Lower leg skin (tissue), 4 donors: ENCODE measurements around the gene WDR55. TPM values are rescaled to one million over a fixed set of nuclear protein-coding genes. Genes with fewer than 3 reads are reported as not detected.
"Not testable (repeated sequence)": the region's sequence is repeated elsewhere in the genome, so short reads cannot be mapped to it uniquely, and the experiment has no call there.

Experiments used
- DNase-seq, 2 donors: peaks; one replicate each; pipeline ENCODE4 v3.0.0-alpha.2; 2019; ENCODE audit warnings: low spot score in 2 of 2
- H3K4me3 ChIP-seq: fragments of 200-600 bp; sonication (generic); 2 replicates; pipeline ENCODE4 v1.5.1; 2017; ENCODE audit warnings: mild to moderate bottlenecking, low read depth; ENCODE audit not compliant: poor library complexity, severe bottlenecking
- CTCF ChIP-seq, 3 donors: fragments of 450-650 bp; IDR thresholded peaks; one replicate each; pipeline ENCODE4 v1.5.1; 2016; ENCODE audit warnings: antibody characterized with exemption in 3 of 3, mild to moderate bottlenecking in 3 of 3, moderate library complexity in 2 of 3
- POLR2A ChIP-seq, 2 donors: fragments of 450-650 bp; IDR thresholded peaks; one replicate each; pipeline ENCODE4 v1.6.1; 2016 to 2017; ENCODE audit warnings: antibody characterized with exemption in 2 of 2, mild to moderate bottlenecking in 1 of 2, moderate library complexity in 1 of 2
- WGBS, 2 donors: methylation state at CpG; one replicate each; pipeline ENCODE4 v1.1.5; 2018; 5-methylcytosine and 5-hydroxymethylcytosine counted together
- intact Hi-C: fragments of 100-400 bp; cut with DNase I; formaldehyde crosslinking; loops from one replicate; pipeline ENCODE4 v1.15.0; 2023; ENCODE audit warnings: low total_unique reads
- total RNA-seq, 4 donors: library from RNA; depleted of rRNA; stranded (reverse); fragments of >200 nt; gene quantifications; one replicate each; pipeline ENCODE4 v1.1.0, GENCODE V29; 2016

Gene WDR55
- total RNA-seq, 4 donors from 2014 or later: 19.7 to 26.1 (median 21.4) TPM

- intact Hi-C loops: loop anchor here (10.0 kb wide), 2 partner anchors 69 to 269 kb away; partner anchors contain the start of genes APBB3, SLC35A4 and SLC4A9
- WGBS, 2 donors: 85 to 88% methylated on average over 2 of the region's 2 CpGs
- TF ChIP-seq CTCF (IDR thresholded peaks at IDR 0.05) (no peak), POLR2A (IDR thresholded peaks at IDR 0.05) (no peak)
- H3K4me3 ChIP-seq: no peak overlapping the region
- DNase-seq: no peak
These were observed 31.2 kb upstream of the WDR55 start for GRCh38 chr5:140633501-140633900.

- no peak for DNase-seq
- intact Hi-C loops: loop anchor here (10.0 kb wide), 2 partner anchors 69 to 269 kb away; partner anchors contain the start of genes APBB3, SLC35A4 and SLC4A9
- no peak overlapping the region for H3K4me3 ChIP-seq
- 47 to 65% methylated on average over 3 of the region's 3 CpGs for WGBS, 2 donors
- TF ChIP-seq CTCF (IDR thresholded peaks at IDR 0.05) (no peak), POLR2A (IDR thresholded peaks at IDR 0.05) (no peak)
These were observed 30.6 kb upstream of the WDR55 start for GRCh38 chr5:140634103-140634502.

GRCh38 chr5:140635291-140636257 lies 29.1 kb upstream of the WDR55 start:
- WGBS, 2 donors: 86 to 89% methylated on average over 8 of the region's 8 CpGs
- intact Hi-C loops: loop anchor here (10.0 kb wide), 2 partner anchors 71 to 271 kb away; partner anchors contain the start of genes APBB3, SLC35A4 and SLC4A9
- no peak overlapping the region for H3K4me3 ChIP-seq
- peak in 1 of 2 donors; percentile 36 for DNase-seq
- no peak for TF ChIP-seq POLR2A (IDR thresholded peaks at IDR 0.05)
- TF ChIP-seq CTCF (IDR thresholded peaks at IDR 0.05): no peak

- intact Hi-C loops: loop anchor here (10.0 kb wide), 2 partner anchors 73 to 273 kb away; partner anchors contain the start of genes APBB3, SLC35A4 and SLC4A9
- no peak for DNase-seq
- 82 to 94% methylated on average over 10 of the region's 10 CpGs for WGBS, 2 donors
- TF ChIP-seq CTCF (IDR thresholded peaks at IDR 0.05) (no peak), POLR2A (IDR thresholded peaks at IDR 0.05) (no peak)
- H3K4me3 ChIP-seq: no peak overlapping the region
These were observed 27.2 kb upstream of the WDR55 start for GRCh38 chr5:140637371-140638100.

GRCh38 chr5:140638898-140639147 lies 25.9 kb upstream of the WDR55 start:
- intact Hi-C loops: loop anchor here (10.0 kb wide), 2 partner anchors 74 to 274 kb away; partner anchors contain the start of genes APBB3, SLC35A4 and SLC4A9
- WGBS, 2 donors: 13 to 21% methylated on average over 9 of the region's 9 CpGs

More at GRCh38 chr5:140638898-140639147, 25.9 kb upstream of the WDR55 start:
- not testable (repeated sequence) for H3K4me3 ChIP-seq
- DNase-seq: peak; percentile 25 to 84
